GM18909 (cell line): ENCODE measurements around the gene TPD52L3.

Source experiments
- ATAC-seq: cut with Tn5 transposase; IDR thresholded peaks from one replicate; pipeline ENCODE4 v1.9.1; 2021; ENCODE audit warnings: mild to moderate bottlenecking; ENCODE audit not compliant: unreplicated experiment, poor library complexity

TPD52L3 gene

GRCh38 chr9:6328103-6328502, at the start of gene TPD52L3:
TPD52L3 (plus strand) TSS chr9:6328375; CDS start chr9:6328596, 221 bp downstream.
- no peak for ATAC-seq

- ATAC-seq, result no peak
Measured at GRCh38 chr9:6301858-6302257, 26.3 kb upstream of the TPD52L3 start.

- no peak for ATAC-seq
Measured at GRCh38 chr9:6302417-6302816, 25.8 kb upstream of the TPD52L3 start.

- no peak for ATAC-seq
Measured at GRCh38 chr9:6304232-6304631, 23.9 kb upstream of the TPD52L3 start.

- no peak for ATAC-seq
Measured at GRCh38 chr9:6305954-6306563, 22.1 kb upstream of the TPD52L3 start.

DNA sequence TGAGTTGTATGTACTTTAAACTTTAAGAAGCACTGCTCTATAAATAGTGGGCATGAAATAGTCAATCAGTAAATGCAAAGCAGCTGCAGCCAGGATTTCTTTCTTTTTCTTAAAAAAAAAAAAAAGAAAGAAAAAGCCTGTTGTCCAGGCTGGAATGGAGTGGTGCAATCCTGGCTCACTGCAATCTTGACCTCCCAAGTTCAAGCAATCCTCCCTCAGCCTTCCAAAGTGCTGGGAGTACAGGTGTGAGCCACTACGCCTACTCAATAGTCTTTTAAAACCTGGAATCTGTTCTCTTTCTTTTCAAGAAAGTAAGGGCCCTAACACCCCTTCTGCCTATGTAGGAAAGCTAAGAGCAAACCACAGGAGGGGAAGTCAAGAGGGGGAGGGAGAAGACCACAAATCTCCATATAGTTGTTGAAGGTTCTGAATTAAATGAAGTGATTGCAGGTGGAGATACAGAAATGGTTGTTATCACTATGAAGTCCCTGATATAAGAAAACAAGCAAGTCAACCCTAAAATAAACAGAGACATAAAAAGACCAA, 20.6 kb upstream of the TPD52L3 start:
- no peak for ATAC-seq

GRCh38 chr9:6330958-6331634, 2.9 kb downstream of the TPD52L3 start:
- ATAC-seq, result no peak

DNA sequence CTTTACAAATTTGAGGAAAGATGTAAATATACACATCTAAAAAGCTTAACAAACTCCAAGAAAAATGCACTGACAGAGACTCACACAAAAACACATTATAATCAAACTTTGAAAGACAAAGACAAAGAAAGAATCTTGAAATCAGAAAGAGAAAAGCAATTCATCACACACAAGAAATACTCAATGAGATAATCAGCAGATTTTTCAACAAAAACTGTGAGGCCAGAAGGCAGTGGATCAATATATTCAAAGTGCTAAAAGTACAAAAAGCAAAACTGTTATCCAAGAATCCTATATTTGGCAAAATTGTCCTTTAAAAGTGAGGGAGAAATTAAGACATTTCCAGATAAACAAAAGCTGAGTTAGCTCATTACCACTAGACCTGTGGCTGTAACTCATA, 6.1 kb downstream of the TPD52L3 start:
- no peak for ATAC-seq

- ATAC-seq, result no peak
Measured at GRCh38 chr9:6348766-6349165, 20.6 kb downstream of the TPD52L3 start.

GRCh38 chr9:6351737-6352136, 23.6 kb downstream of the TPD52L3 start:
- no peak for ATAC-seq

DNA sequence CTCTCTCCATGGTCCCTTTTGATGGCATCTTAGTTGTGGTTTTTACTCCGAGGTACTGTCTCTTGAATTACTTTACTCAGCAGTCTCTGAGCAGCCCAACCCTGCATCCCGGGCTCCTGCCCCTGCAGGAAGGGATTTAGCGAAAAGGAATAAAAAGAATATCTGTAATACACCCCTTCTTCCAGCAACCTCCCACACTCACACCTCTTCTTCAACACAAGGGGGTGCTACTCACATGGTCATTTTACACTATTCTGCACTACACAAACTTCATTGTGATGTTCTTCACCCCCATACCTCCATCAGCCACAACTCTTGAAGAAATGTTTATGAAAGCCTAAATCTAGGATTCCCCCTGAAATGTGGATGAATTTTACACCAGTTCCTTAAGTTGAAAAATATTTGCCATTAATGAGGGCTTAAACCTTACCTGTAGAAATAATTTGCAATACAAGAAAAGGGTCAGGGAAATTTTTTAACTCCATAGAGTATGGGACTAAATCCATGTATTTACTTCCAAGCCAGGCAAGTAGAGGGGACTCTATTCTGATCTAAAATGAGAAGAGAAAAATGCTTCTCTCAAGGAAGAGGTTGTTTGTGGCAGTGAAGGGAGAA, 26.0 kb downstream of the TPD52L3 start:
- ATAC-seq, result peak; percentile 83

DNA sequence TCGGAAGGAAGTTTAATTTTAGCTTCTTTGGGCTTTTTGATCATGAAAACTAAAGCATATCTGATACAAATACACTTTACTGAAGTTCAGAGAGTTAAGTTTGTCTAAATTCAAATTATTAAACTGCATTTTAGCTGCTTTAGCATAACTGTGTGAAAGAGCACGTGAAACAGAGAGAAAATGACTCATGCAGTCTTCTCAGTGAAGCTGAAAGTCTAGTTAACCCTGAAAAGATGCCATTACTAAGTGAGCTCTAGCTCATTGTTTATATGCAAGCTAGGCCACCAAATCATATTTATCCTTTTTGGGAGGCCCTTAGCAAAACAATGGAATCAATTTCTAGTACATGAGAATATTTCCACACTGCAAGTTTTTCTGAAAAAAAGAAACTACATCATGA, 27.6 kb downstream of the TPD52L3 start:
- ATAC-seq, result no peak

GRCh38 chr9:6356441-6356840, 28.3 kb downstream of the TPD52L3 start:
- no peak for ATAC-seq

GRCh38 chr9:6356904-6357303, 28.7 kb downstream of the TPD52L3 start:
- no peak for ATAC-seq

GRCh38 chr9:6367128-6367890, 39.1 kb downstream of the TPD52L3 start:
- ATAC-seq, result no peak

DNA sequence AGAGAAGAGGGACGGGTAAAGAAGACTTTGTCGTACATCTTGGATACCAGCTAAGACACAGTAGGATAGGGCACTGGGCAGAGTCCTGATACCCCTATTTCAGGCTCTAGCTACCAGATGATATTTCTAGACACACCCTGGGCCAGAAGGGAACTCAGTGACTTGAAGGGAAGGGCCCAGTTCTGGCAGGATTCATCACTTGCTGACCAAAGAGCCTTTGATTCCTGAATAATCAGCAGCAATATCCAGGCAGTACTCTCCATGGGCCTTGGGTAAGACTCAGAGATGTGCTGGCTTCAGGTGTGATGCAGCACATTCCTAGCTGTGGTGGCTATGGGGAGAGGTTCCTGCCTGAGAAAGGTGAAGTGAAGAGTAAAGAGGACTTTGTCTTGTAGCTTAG, 40.7 kb downstream of the TPD52L3 start:
- no peak for ATAC-seq
